Ascending aorta (tissue), 2 donors: ENCODE data around the gene VSIR. TPM values are rescaled to one million over a fixed set of nuclear protein-coding genes. Genes with fewer than 3 reads are reported as not detected.

Source experiments
- DNase-seq, 2 donors: peaks; one replicate each; pipeline ENCODE4 v3.0.0-alpha.2; 2019; ENCODE audit warnings: low spot score in 2 of 2
- H3K27ac ChIP-seq, 2 donors: fragments of 200-600 bp; sonication (generic); one replicate each; pipeline ENCODE4 v1.5.1; 2016 to 2017; ENCODE audit warnings: mild to moderate bottlenecking in 1 of 2
- H3K27me3 ChIP-seq: fragments of 200-600 bp; sonication (generic); one replicate; pipeline ENCODE4 v1.5.1; 2017
- H3K36me3 ChIP-seq, 2 donors: fragments of 200-600 bp; sonication (generic); one replicate each; pipeline ENCODE4 v1.5.1; 2016
- H3K4me1 ChIP-seq, 2 donors: fragments of 200-600 bp; sonication (generic); one replicate each; pipeline ENCODE4 v1.5.1; 2016 to 2017; ENCODE audit warnings: mild to moderate bottlenecking in 1 of 2
- H3K4me3 ChIP-seq, 2 donors: fragments of 200-600 bp; sonication (generic); one replicate each; pipeline ENCODE4 v1.5.1; 2016 to 2017; ENCODE audit warnings: mild to moderate bottlenecking in 1 of 2
- H3K9me3 ChIP-seq, 2 donors: fragments of 200-600 bp; sonication (generic); one replicate each; pipeline ENCODE4 v1.5.1; 2016
- CTCF ChIP-seq, 3 experiments: fragments of 200-600 bp in 2 of 3; fragments of 450-650 bp in 1 of 3; sonication (generic) in 2 of 3; IDR thresholded peaks; one replicate each; pipeline ENCODE4 v1.5.1; 2016 to 2019; ENCODE audit warnings: antibody characterized with exemption in 3 of 3, mild to moderate bottlenecking in 1 of 3, moderate library complexity in 1 of 3
- intact Hi-C: fragments of 100-400 bp; cut with DNase I; formaldehyde crosslinking; loops from one replicate; pipeline ENCODE4 v1.15.1; 2023
- total RNA-seq: library from RNA; depleted of rRNA; stranded (reverse); fragments of >200 nt; gene quantifications from one replicate; pipeline ENCODE4 v1.1.0, GENCODE V29; 2016

Gene VSIR
- total RNA-seq, 1 donor from 2014 or later: 193 TPM

GRCh38 chr10:71739358-71739900 is 33.9 kb downstream of the VSIR start:
- intact Hi-C loops: no loop called here
- Histone ChIP-seq H3K4me1 (no peaks in the 10 kb centered on the region), H3K27me3 (no peaks in the 10 kb centered on the region), H3K27ac (no peak overlapping the region), H3K4me3 (no peak overlapping the region), H3K9me3 (peaks cover 0 to 7% of the 10 kb centered on the region in 2 donors), H3K36me3 (no peaks in the 10 kb centered on the region)
- DNase-seq: no peak
- no peak for TF ChIP-seq CTCF (IDR thresholded peaks at IDR 0.05)

GRCh38 chr10:71737834-71738197 is 35.5 kb downstream of the VSIR start:
- Histone ChIP-seq H3K4me3 (no peak overlapping the region), H3K36me3 (no peaks in the 10 kb centered on the region), H3K27me3 (no peaks in the 10 kb centered on the region), H3K27ac (no peak overlapping the region), H3K4me1 (no peaks in the 10 kb centered on the region), H3K9me3 (peaks cover 0 to 6% of the 10 kb centered on the region in 2 donors)
- TF ChIP-seq CTCF (IDR thresholded peaks at IDR 0.05): no peak
- intact Hi-C loops: no loop called here
- DNase-seq: no peak

GRCh38 chr10:71737001-71737833 is 36.1 kb downstream of the VSIR start:
- H3K4me1 ChIP-seq: no peaks in the 10 kb centered on the region
- no peak overlapping the region for H3K4me3 ChIP-seq
- intact Hi-C loops: no loop called here
- no peak for TF ChIP-seq CTCF (IDR thresholded peaks at IDR 0.05)
- no peaks in the 10 kb centered on the region for H3K36me3 ChIP-seq
- H3K9me3 ChIP-seq: peaks cover 0 to under 1% of the 10 kb centered on the region in 2 donors
- no peak overlapping the region for H3K27ac ChIP-seq
- DNase-seq: no peak
- no peaks in the 10 kb centered on the region for H3K27me3 ChIP-seq

GRCh38 chr10:71736570-71736952 is 36.8 kb downstream of the VSIR start:
- Histone ChIP-seq H3K9me3 (no peaks in the 10 kb centered on the region), H3K36me3 (no peaks in the 10 kb centered on the region), H3K27ac (peak overlapping the region in 1 of 2 donors; percentile 3), H3K4me3 (no peak overlapping the region), H3K27me3 (no peaks in the 10 kb centered on the region), H3K4me1 (no peaks in the 10 kb centered on the region)
- TF ChIP-seq CTCF (IDR thresholded peaks at IDR 0.05): no peak
- intact Hi-C loops: no loop called here
- DNase-seq: no peak

- no peak for TF ChIP-seq CTCF (IDR thresholded peaks at IDR 0.05)
- Histone ChIP-seq H3K27me3 (no peaks in the 10 kb centered on the region), H3K9me3 (no peaks in the 10 kb centered on the region), H3K27ac (peak overlapping the region; percentile 3 to 22), H3K4me3 (no peak overlapping the region), H3K4me1 (no peaks in the 10 kb centered on the region), H3K36me3 (no peaks in the 10 kb centered on the region)
- intact Hi-C loops: no loop called here
- DNase-seq: no peak
These were observed 37.4 kb downstream of the VSIR start for GRCh38 chr10:71735709-71736569.
